HEK293 (cell line): ENCODE data around the gene FBH1.

Source experiments
- CTCF ChIA-PET: fragments of 350-600 bp; formaldehyde crosslinking; extraction: SDS; loops from one replicate; lab custom pipeline; 2021; ENCODE audit warnings: antibody characterized with exemption; lab: Yijun Ruan, JAX
- POLR2A ChIA-PET: fragments of 300-600 bp; formaldehyde crosslinking; extraction: SDS; loops from one replicate; lab custom pipeline; 2020; ENCODE audit warnings: antibody characterized with exemption, inconsistent platforms; lab: Yijun Ruan, JAX
- H3K27ac ChIP-seq: fragments of 200-500 bp; sonication (Bioruptor generic); 2 replicates; pipeline ENCODE4 v1.5.1; 2014; ENCODE audit warnings: low read depth, low read length, control low read depth, inconsistent platforms; ENCODE audit errors: extremely low read depth
- H3K36me3 ChIP-seq, 2 experiments: fragments of 200-500 bp in 1 of 2; sonication (Bioruptor generic) in 1 of 2; 1 replicate in 1 of 2; 2 replicates in 1 of 2; pipeline ENCODE4 v1.5.1; 2014 to 2017; ENCODE audit warnings: inconsistent platforms in 2 of 2, low read length in 2 of 2; ENCODE audit not compliant: control insufficient read depth in 2 of 2, insufficient read depth in 1 of 2
- H3K4me1 ChIP-seq: fragments of 200-500 bp; sonication (Bioruptor generic); 2 replicates; pipeline ENCODE4 v1.5.1; 2014; ENCODE audit warnings: mild to moderate bottlenecking, low read length, inconsistent platforms; ENCODE audit not compliant: control insufficient read depth, insufficient read depth
- H3K4me3 ChIP-seq: 2 replicates; pipeline ENCODE4 v1.5.1; 2011; ENCODE audit warnings: low read depth, mild to moderate bottlenecking, control low read depth, low read length, moderate library complexity
- H3K9me3 ChIP-seq: fragments of 200-500 bp; sonication (Bioruptor generic); 2 replicates; pipeline ENCODE4 v1.5.1; 2014; ENCODE audit warnings: low read depth, low read length, inconsistent platforms; ENCODE audit not compliant: control insufficient read depth, insufficient read depth
- GLIS2 ChIP-seq: fragments of 450-650 bp; formaldehyde crosslinking; IDR thresholded peaks from 2 replicates; pipeline ENCODE4 v1.5.1; 2016; ENCODE audit warnings: missing biosample characterization, missing genetic modification characterization
- HOXC10 ChIP-seq: sonication (generic); formaldehyde crosslinking; IDR thresholded peaks from 2 replicates; pipeline ENCODE4 v1.8.1; 2023; ENCODE audit warnings: mild to moderate bottlenecking, missing genetic modification reagents
- RBAK ChIP-seq: fragments of 450-650 bp; formaldehyde crosslinking; IDR thresholded peaks from 2 replicates; pipeline ENCODE4 v1.5.1; 2016; ENCODE audit warnings: missing biosample characterization, missing genetic modification characterization
- SP7 ChIP-seq: fragments of 450-650 bp; formaldehyde crosslinking; IDR thresholded peaks from 2 replicates; pipeline ENCODE4 v1.5.1; 2016; ENCODE audit warnings: missing biosample characterization, missing genetic modification characterization
- TCF7L2 ChIP-seq: IDR thresholded peaks from 2 replicates; pipeline ENCODE4 v1.6.1; 2011; ENCODE audit warnings: low read depth, mild to moderate bottlenecking, inconsistent platforms, low read length, moderate library complexity, borderline replicate concordance
- TRIM28 ChIP-seq: IDR thresholded peaks from 2 replicates; pipeline ENCODE4 v1.6.1; 2011; ENCODE audit warnings: low read length, control low read depth, borderline replicate concordance
- ZBTB17 ChIP-seq: fragments of 450-650 bp; formaldehyde crosslinking; IDR thresholded peaks from 2 replicates; pipeline ENCODE4 v1.5.1; 2016; ENCODE audit warnings: missing biosample characterization, missing genetic modification characterization
- ZNF10 ChIP-seq: fragments of 450-650 bp; formaldehyde crosslinking; IDR thresholded peaks from 2 replicates; pipeline ENCODE4 v1.5.1; 2017; ENCODE audit warnings: missing biosample characterization, missing genetic modification characterization
- ZNF114 ChIP-seq: fragments of 450-650 bp; formaldehyde crosslinking; IDR thresholded peaks from 2 replicates; pipeline ENCODE4 v1.5.0; 2017; ENCODE audit warnings: missing biosample characterization, missing genetic modification characterization
- ZNF121 ChIP-seq: fragments of 450-650 bp; formaldehyde crosslinking; IDR thresholded peaks from 2 replicates; pipeline ENCODE4 v1.5.1; 2016; ENCODE audit warnings: missing biosample characterization, missing genetic modification characterization
- ZNF146 ChIP-seq: fragments of 450-650 bp; formaldehyde crosslinking; IDR thresholded peaks from 2 replicates; pipeline ENCODE4 v1.5.1; 2016; ENCODE audit warnings: missing biosample characterization, missing genetic modification characterization
- ZNF169 ChIP-seq: fragments of 450-650 bp; formaldehyde crosslinking; IDR thresholded peaks from 2 replicates; pipeline ENCODE4 v1.5.1; 2016; ENCODE audit warnings: missing biosample characterization, missing genetic modification characterization
- ZNF211 ChIP-seq: fragments of 450-650 bp; formaldehyde crosslinking; IDR thresholded peaks from 2 replicates; pipeline ENCODE4 v1.5.1; 2016; ENCODE audit warnings: low read depth, missing biosample characterization, missing genetic modification characterization
- ZNF223 ChIP-seq: fragments of 450-650 bp; formaldehyde crosslinking; IDR thresholded peaks from 2 replicates; pipeline ENCODE4 v1.5.1; 2016; ENCODE audit warnings: missing biosample characterization, missing genetic modification characterization
- ZNF23 ChIP-seq: fragments of 450-650 bp; formaldehyde crosslinking; IDR thresholded peaks from 2 replicates; pipeline ENCODE4 v1.5.1; 2016; ENCODE audit warnings: missing biosample characterization, missing genetic modification characterization, borderline replicate concordance
- ZNF266 ChIP-seq: fragments of 450-650 bp; formaldehyde crosslinking; IDR thresholded peaks from 2 replicates; pipeline ENCODE4 v1.5.1; 2016; ENCODE audit warnings: missing biosample characterization, missing genetic modification characterization, low read depth
- ZNF37A ChIP-seq: fragments of 450-650 bp; IDR thresholded peaks from 2 replicates; pipeline ENCODE4 v1.5.1; 2018; ENCODE audit warnings: missing biosample characterization, missing genetic modification characterization
- ZNF391 ChIP-seq: fragments of 450-650 bp; formaldehyde crosslinking; IDR thresholded peaks from 2 replicates; pipeline ENCODE4 v1.5.1; 2016; ENCODE audit warnings: low read depth, missing biosample characterization, missing genetic modification characterization, borderline replicate concordance
- ZNF416 ChIP-seq: fragments of 450-650 bp; formaldehyde crosslinking; IDR thresholded peaks from 2 replicates; pipeline ENCODE4 v1.5.1; 2016; ENCODE audit warnings: missing biosample characterization, missing genetic modification characterization
- ZNF501 ChIP-seq: fragments of 450-650 bp; formaldehyde crosslinking; IDR thresholded peaks from 2 replicates; pipeline ENCODE4 v1.5.1; 2016; ENCODE audit warnings: missing biosample characterization, missing genetic modification characterization
- ZNF513 ChIP-seq: fragments of 450-650 bp; IDR thresholded peaks from 2 replicates; pipeline ENCODE4 v1.5.1; 2018; ENCODE audit warnings: missing biosample characterization, missing genetic modification characterization
- ZNF530 ChIP-seq: fragments of 450-650 bp; formaldehyde crosslinking; IDR thresholded peaks from 2 replicates; pipeline ENCODE4 v1.5.1; 2016; ENCODE audit warnings: low read depth, missing biosample characterization, missing genetic modification characterization
- ZNF549 ChIP-seq: fragments of 450-650 bp; IDR thresholded peaks from 2 replicates; pipeline ENCODE4 v1.5.1; 2018; ENCODE audit warnings: missing biosample characterization, missing genetic modification characterization, mild to moderate bottlenecking, inconsistent platforms, moderate library complexity
- ZNF571 ChIP-seq: fragments of 450-650 bp; formaldehyde crosslinking; IDR thresholded peaks from 2 replicates; pipeline ENCODE4 v1.5.0; 2017; ENCODE audit warnings: missing biosample characterization, missing genetic modification characterization
- ZNF623 ChIP-seq: fragments of 450-650 bp; formaldehyde crosslinking; IDR thresholded peaks from 2 replicates; pipeline ENCODE4 v1.5.1; 2016; ENCODE audit warnings: missing biosample characterization, missing genetic modification characterization
- ZNF645 ChIP-seq: fragments of 450-650 bp; formaldehyde crosslinking; IDR thresholded peaks from 2 replicates; pipeline ENCODE4; 2016; ENCODE audit warnings: missing biosample characterization, missing genetic modification characterization
- ZNF658 ChIP-seq: fragments of 450-650 bp; formaldehyde crosslinking; IDR thresholded peaks from 2 replicates; pipeline ENCODE4; 2016; ENCODE audit warnings: missing biosample characterization, missing genetic modification characterization
- ZNF701 ChIP-seq: fragments of 450-650 bp; formaldehyde crosslinking; IDR thresholded peaks from 2 replicates; pipeline ENCODE4 v1.5.1; 2016; ENCODE audit warnings: missing biosample characterization, missing genetic modification characterization
- ZNF707 ChIP-seq: fragments of 450-650 bp; formaldehyde crosslinking; IDR thresholded peaks from 2 replicates; pipeline ENCODE4 v1.5.1; 2016; ENCODE audit warnings: missing biosample characterization, missing genetic modification characterization
- ZNF791 ChIP-seq: fragments of 450-650 bp; formaldehyde crosslinking; IDR thresholded peaks from 2 replicates; pipeline ENCODE4 v1.5.1; 2016; ENCODE audit warnings: missing biosample characterization, missing genetic modification characterization
- ZSCAN23 ChIP-seq: fragments of 450-650 bp; formaldehyde crosslinking; IDR thresholded peaks from 2 replicates; pipeline ENCODE4 v1.5.1; 2016; ENCODE audit warnings: missing biosample characterization, missing genetic modification characterization
- TF ChIP-seq, protein P1 (sequence below): fragments of 450-650 bp; formaldehyde crosslinking; IDR thresholded peaks from 2 replicates; pipeline ENCODE4 v1.5.1; 2016; ENCODE audit warnings: missing biosample characterization, missing genetic modification characterization

Gene FBH1

GRCh38 chr10:5915451-5915850 is 25.4 kb downstream of the FBH1 start:
- H3K4me3 ChIP-seq: no peak overlapping the region
- no peak overlapping the region for H3K27ac ChIP-seq
- no peaks in the 10 kb centered on the region for H3K9me3 ChIP-seq
- ChIA-PET CTCF (no interaction called here), POLR2A (no interaction called here)
- H3K36me3 ChIP-seq: peaks cover 36 to 95% of the 10 kb centered on the region in 2 experiments
- TF ChIP-seq ZNF530 (no peak), ZNF791 (no peak), ZNF658 (tag by site-specific recombination) (no peak), ZNF23 (tag by site-specific recombination) (no peak), TCF7L2 (no peak), ZNF571 (tag by site-specific recombination) (no peak), ZNF211 (tag by site-specific recombination) (no peak), ZNF645 (no peak), HOXC10 (CRISPR knock-in tag) (no peak)
- H3K4me1 ChIP-seq: no peaks in the 10 kb centered on the region

- H3K4me3 ChIP-seq: no peak overlapping the region
- H3K9me3 ChIP-seq: no peaks in the 10 kb centered on the region
- H3K27ac ChIP-seq: no peak overlapping the region
- CTCF ChIA-PET: no interaction called here
- no peaks in the 10 kb centered on the region for H3K4me1 ChIP-seq
- peaks cover 36 to 97% of the 10 kb centered on the region in 2 experiments for H3K36me3 ChIP-seq
- POLR2A ChIA-PET: no interaction called here
- TF ChIP-seq ZNF707 (tag by site-specific recombination): no peak
- no peak for TF ChIP-seq ZNF501 (tag by site-specific recombination)
- no peak for TF ChIP-seq ZNF169 (tag by site-specific recombination)
- no peak for TF ChIP-seq RBAK (tag by site-specific recombination)
- TF ChIP-seq ZNF571 (tag by site-specific recombination): no peak
- no peak for TF ChIP-seq SP7
- TF ChIP-seq, all 188 proteins: peak for 0
Measured at GRCh38 chr10:5917305-5917704, 27.3 kb downstream of the FBH1 start.

DNA sequence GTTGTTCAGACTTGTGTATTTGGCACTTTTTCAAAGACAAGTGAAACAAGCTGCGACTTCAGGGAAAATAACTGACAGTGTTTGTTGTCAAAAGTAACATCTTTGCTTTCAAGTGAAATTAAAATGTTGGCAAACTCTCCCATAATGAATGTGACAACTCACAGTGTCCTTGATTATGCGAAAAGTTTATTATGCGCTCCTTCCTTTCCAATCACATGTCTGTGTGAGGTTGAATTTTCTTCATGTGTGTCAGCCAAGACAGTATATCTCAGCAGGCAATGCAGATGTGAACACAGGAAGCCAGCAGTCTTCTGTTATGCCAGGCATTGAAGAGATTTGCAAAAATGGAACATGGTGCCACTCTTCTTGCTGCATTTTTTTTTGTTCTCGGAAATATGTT is 28.7 kb downstream of the FBH1 start:
- CTCF ChIA-PET: no interaction called here
- Histone ChIP-seq H3K27ac (no peak overlapping the region), H3K4me1 (no peaks in the 10 kb centered on the region), H3K4me3 (no peak overlapping the region), H3K9me3 (no peaks in the 10 kb centered on the region), H3K36me3 (peaks cover 47 to 98% of the 10 kb centered on the region in 2 experiments)
- POLR2A ChIA-PET: no interaction called here
- TF ChIP-seq ZNF391 (tag by site-specific recombination): no peak
- TF ChIP-seq ZNF701 (tag by site-specific recombination): no peak
- no peak for TF ChIP-seq ZSCAN23 (tag by site-specific recombination)
- no peak for TF ChIP-seq ZNF223 (tag by site-specific recombination)
- TF ChIP-seq ZNF121 (tag by site-specific recombination): no peak
- no peak for TF ChIP-seq ZNF513 (tag by site-specific recombination)
- no peak for TF ChIP-seq GLIS2 (tag by site-specific recombination)
- TF ChIP-seq ZNF266 (tag by site-specific recombination): no peak
- no peak for TF ChIP-seq ZBTB17 (tag by site-specific recombination)
- no peak for TF ChIP-seq ZNF549 (tag by site-specific recombination)
- no peak for TF ChIP-seq TRIM28
- no peak for TF ChIP-seq ZNF146 (tag by site-specific recombination)
- TF ChIP-seq ZNF10: no peak
- TF ChIP-seq ZNF37A (tag by site-specific recombination): no peak
- TF ChIP-seq ZNF114 (tag by site-specific recombination): no peak
- no peak for TF ChIP-seq ZNF623 (tag by site-specific recombination)
- no peak for TF ChIP-seq ZNF416 (tag by site-specific recombination)
- TF ChIP-seq, protein P1, sequence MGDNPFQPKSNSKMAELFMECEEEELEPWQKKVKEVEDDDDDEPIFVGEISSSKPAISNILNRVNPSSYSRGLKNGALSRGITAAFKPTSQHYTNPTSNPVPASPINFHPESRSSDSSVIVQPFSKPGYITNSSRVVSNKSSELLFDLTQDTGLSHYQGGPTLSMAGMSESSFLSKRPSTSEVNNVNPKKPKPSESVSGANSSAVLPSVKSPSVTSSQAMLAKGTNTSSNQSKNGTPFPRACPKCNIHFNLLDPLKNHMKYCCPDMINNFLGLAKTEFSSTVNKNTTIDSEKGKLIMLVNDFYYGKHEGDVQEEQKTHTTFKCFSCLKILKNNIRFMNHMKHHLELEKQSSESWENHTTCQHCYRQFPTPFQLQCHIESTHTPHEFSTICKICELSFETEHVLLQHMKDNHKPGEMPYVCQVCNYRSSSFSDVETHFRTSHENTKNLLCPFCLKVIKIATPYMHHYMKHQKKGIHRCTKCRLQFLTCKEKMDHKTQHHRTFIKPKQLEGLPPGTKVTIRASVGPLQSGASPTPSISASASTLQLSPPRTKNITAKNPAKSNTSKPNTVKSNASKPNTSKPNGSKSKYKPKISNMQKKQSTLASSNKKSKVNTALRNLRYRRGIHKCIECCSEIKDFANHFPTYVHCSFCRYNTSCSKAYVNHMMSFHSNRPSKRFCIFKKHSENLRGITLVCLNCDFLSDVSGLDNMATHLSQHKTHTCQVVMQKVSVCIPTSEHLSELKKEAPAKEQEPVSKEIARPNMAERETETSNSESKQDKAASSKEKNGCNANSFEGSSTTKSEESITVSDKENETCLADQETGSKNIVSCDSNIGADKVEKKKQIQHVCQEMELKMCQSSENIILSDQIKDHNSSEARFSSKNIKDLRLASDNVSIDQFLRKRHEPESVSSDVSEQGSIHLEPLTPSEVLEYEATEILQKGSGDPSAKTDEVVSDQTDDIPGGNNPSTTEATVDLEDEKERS (tag by site-specific recombination): no peak
